Endometrial microvascular endothelial cells (primary cell): Measurements from ENCODE around the gene NR3C1. TPM values are rescaled to one million over a fixed set of nuclear protein-coding genes. Genes with fewer than 3 reads are reported as not detected.

ENCODE experiments used
- in situ Hi-C: cut with HindIII; loops from 2 replicates; pipeline ENCODE4 v1.10.0; 2017; ENCODE audit warnings: low sequenced_read_pairs, low pct_unique_long_range_greater_than_20kb; ENCODE audit errors: inconsistent ontology term
- total RNA-seq: library from RNA; depleted of rRNA; stranded (reverse); fragments of >200 nt; gene quantifications from one replicate; pipeline ENCODE4 v1.2.3, GENCODE V29; 2015; ENCODE audit errors: inconsistent ontology term

The NR3C1 gene
- total RNA-seq, 1 donor from 2014 or later = 25.9 TPM

GRCh38 chr5:143374496-143375217, 28.8 kb downstream of the NR3C1 start:
- in situ Hi-C loops = no loop called here

- in situ Hi-C loops = no loop called here
Observed at GRCh38 chr5:143373076-143373475, 30.4 kb downstream of the NR3C1 start.

GRCh38 chr5:143372187-143372829, 31.2 kb downstream of the NR3C1 start:
- in situ Hi-C loops = no loop called here

- in situ Hi-C loops = no loop called here
Observed at GRCh38 chr5:143370440-143370839, 33.0 kb downstream of the NR3C1 start.

- in situ Hi-C loops = no loop called here
Observed at GRCh38 chr5:143364061-143364460, 39.4 kb downstream of the NR3C1 start.

- in situ Hi-C loops = no loop called here
Observed at GRCh38 chr5:143362664-143363227, 40.7 kb downstream of the NR3C1 start.

- in situ Hi-C loops = no loop called here
Observed at GRCh38 chr5:143361438-143361837, 42.0 kb downstream of the NR3C1 start.

GRCh38 chr5:143360755-143361154, 42.7 kb downstream of the NR3C1 start:
- in situ Hi-C loops = no loop called here

GRCh38 chr5:143359869-143360268, 43.6 kb downstream of the NR3C1 start:
- in situ Hi-C loops = no loop called here

- in situ Hi-C loops = no loop called here
Observed at GRCh38 chr5:143356855-143357583, 46.5 kb downstream of the NR3C1 start.

- in situ Hi-C loops = no loop called here
Observed at GRCh38 chr5:143355710-143356109, 47.8 kb downstream of the NR3C1 start.

GRCh38 chr5:143354025-143354424, 49.5 kb downstream of the NR3C1 start:
- in situ Hi-C loops = no loop called here

GRCh38 chr5:143352691-143353090, 50.8 kb downstream of the NR3C1 start:
- in situ Hi-C loops = no loop called here

- in situ Hi-C loops = no loop called here
Observed at GRCh38 chr5:143350751-143351602, 52.5 kb downstream of the NR3C1 start.

GRCh38 chr5:143350341-143350740, 53.1 kb downstream of the NR3C1 start:
- in situ Hi-C loops = no loop called here

- in situ Hi-C loops = no loop called here
Observed at GRCh38 chr5:143349177-143349576, 54.3 kb downstream of the NR3C1 start.

- in situ Hi-C loops = no loop called here
Observed at GRCh38 chr5:143347698-143348344, 55.7 kb downstream of the NR3C1 start.

GRCh38 chr5:143347046-143347445, 56.4 kb downstream of the NR3C1 start:
- in situ Hi-C loops = no loop called here
